Measurements from ENCODE around the gene PIH1D2. TPM values are rescaled to one million over a fixed set of nuclear protein-coding genes. Genes with fewer than 3 reads are reported as not detected.
A peak's percentile ranks its signal among the peaks of the same experiment; 100 is the strongest.
"Not testable (repeated sequence)": the region's sequence is repeated elsewhere in the genome, so short reads cannot be mapped to it uniquely, and the experiment has no call there.

Gene PIH1D2
- total RNA-seq, 1 donor from 2014 or later: 1.8 TPM

GRCh38 chr11:112082729-112083128 is 8.9 kb upstream of the PIH1D2 start:
- intact Hi-C loops (cut with DNase I): no loop called here
- DNase-seq (ENCODE audit: low spot score) (no peak), ATAC-seq (no peak)

- no peak for ATAC-seq
- no peak for DNase-seq (ENCODE audit: low spot score)
- intact Hi-C loops (cut with DNase I): no loop called here
Observed at GRCh38 chr11:112062923-112063322, 10.9 kb downstream of the PIH1D2 start.

GRCh38 chr11:112058103-112058502 is 15.7 kb downstream of the PIH1D2 start:
- intact Hi-C loops (cut with DNase I): no loop called here
- ATAC-seq: no peak
- no peak for DNase-seq (ENCODE audit: low spot score)

- intact Hi-C loops (cut with DNase I): no loop called here
- DNase-seq (ENCODE audit: low spot score) (no peak), ATAC-seq (no peak)
Observed at GRCh38 chr11:112057170-112057569, 16.6 kb downstream of the PIH1D2 start.

GRCh38 chr11:112051768-112052167 is 22.0 kb downstream of the PIH1D2 start:
- intact Hi-C loops (cut with DNase I): no loop called here
- DNase-seq (ENCODE audit: low spot score) (no peak), ATAC-seq (no peak)

GRCh38 chr11:112050721-112051120 is 23.1 kb downstream of the PIH1D2 start:
- intact Hi-C loops (cut with DNase I): no loop called here
- no peak for DNase-seq (ENCODE audit: low spot score)
- no peak for ATAC-seq

GRCh38 chr11:112049777-112050176 is 24.0 kb downstream of the PIH1D2 start:
- DNase-seq (ENCODE audit: low spot score) (no peak), ATAC-seq (no peak)
- intact Hi-C loops (cut with DNase I): no loop called here

- intact Hi-C loops (cut with DNase I); DNase-seq (ENCODE audit: low spot score); ATAC-seq: not testable (repeated sequence)
Observed at GRCh38 chr11:112048256-112048655, 25.6 kb downstream of the PIH1D2 start.

GRCh38 chr11:112046647-112047046 is 27.2 kb downstream of the PIH1D2 start:
- ATAC-seq; intact Hi-C loops (cut with DNase I); DNase-seq (ENCODE audit: low spot score): not testable (repeated sequence)

GRCh38 chr11:112044961-112045360 is 28.9 kb downstream of the PIH1D2 start:
- ATAC-seq (no peak), DNase-seq (ENCODE audit: low spot score) (no peak)
- intact Hi-C loops (cut with DNase I): no loop called here

GRCh38 chr11:112042961-112043304 is 30.9 kb downstream of the PIH1D2 start:
- no peak for ATAC-seq
- DNase-seq (ENCODE audit: low spot score): no peak
- intact Hi-C loops (cut with DNase I): no loop called here

- intact Hi-C loops (cut with DNase I): no loop called here
- no peak for ATAC-seq
- no peak for DNase-seq (ENCODE audit: low spot score)
Observed at GRCh38 chr11:112042161-112042960, 31.5 kb downstream of the PIH1D2 start.

- intact Hi-C loops (cut with DNase I): no loop called here
- DNase-seq (ENCODE audit: low spot score) (no peak), ATAC-seq (no peak)
Observed at GRCh38 chr11:112037527-112037926, 36.3 kb downstream of the PIH1D2 start.

- intact Hi-C loops (cut with DNase I): no loop called here
- ATAC-seq (no peak), DNase-seq (ENCODE audit: low spot score) (no peak)
Observed at GRCh38 chr11:112033902-112034301, 39.9 kb downstream of the PIH1D2 start.

- ATAC-seq: no peak
- intact Hi-C loops (cut with DNase I): no loop called here
Observed at GRCh38 chr11:112029460-112029859, 44.4 kb downstream of the PIH1D2 start.

GRCh38 chr11:112026784-112027410 is 46.9 kb downstream of the PIH1D2 start:
- ATAC-seq; intact Hi-C loops (cut with DNase I); DNase-seq (ENCODE audit: low spot score): not testable (repeated sequence)

More at GRCh38 chr11:112029460-112029859, 44.4 kb downstream of the PIH1D2 start:
- no peak for DNase-seq (ENCODE audit: low spot score)

- intact Hi-C loops (cut with DNase I): no loop called here
- no peak for DNase-seq (ENCODE audit: low spot score)
- ATAC-seq: peak; percentile 38
Observed at GRCh38 chr11:112025707-112026106, 48.1 kb downstream of the PIH1D2 start.

GRCh38 chr11:112024773-112025678 is 48.8 kb downstream of the PIH1D2 start, which contains the start of gene DLAT:
Gene DLAT (plus strand): TSS chr11:112025408. CDS start chr11:112025473, 65 bp downstream.
- DNase-seq (ENCODE audit: low spot score) (peak; percentile 88), ATAC-seq (peak; percentile 96)
- intact Hi-C loops (cut with DNase I): no loop called here

- no peak for DNase-seq (ENCODE audit: low spot score)
- intact Hi-C loops (cut with DNase I): no loop called here
- peak; percentile 18 for ATAC-seq
Observed at GRCh38 chr11:112024178-112024772, 49.5 kb downstream of the PIH1D2 start.
